Hypothalamus (tissue), 51 donors: ENCODE data around the gene TBXT.
A peak's percentile ranks its signal among the peaks of the same experiment; 100 is the strongest.
"Not testable (repeated sequence)": the region's sequence is repeated elsewhere in the genome, so short reads cannot be mapped to it uniquely, and the experiment has no call there.

ENCODE experiments used
- DNase-seq, 51 donors: peaks; one replicate each; lab custom pipeline; 2025; lab: John Stamatoyannopoulos, UW

TBXT gene, protein sequence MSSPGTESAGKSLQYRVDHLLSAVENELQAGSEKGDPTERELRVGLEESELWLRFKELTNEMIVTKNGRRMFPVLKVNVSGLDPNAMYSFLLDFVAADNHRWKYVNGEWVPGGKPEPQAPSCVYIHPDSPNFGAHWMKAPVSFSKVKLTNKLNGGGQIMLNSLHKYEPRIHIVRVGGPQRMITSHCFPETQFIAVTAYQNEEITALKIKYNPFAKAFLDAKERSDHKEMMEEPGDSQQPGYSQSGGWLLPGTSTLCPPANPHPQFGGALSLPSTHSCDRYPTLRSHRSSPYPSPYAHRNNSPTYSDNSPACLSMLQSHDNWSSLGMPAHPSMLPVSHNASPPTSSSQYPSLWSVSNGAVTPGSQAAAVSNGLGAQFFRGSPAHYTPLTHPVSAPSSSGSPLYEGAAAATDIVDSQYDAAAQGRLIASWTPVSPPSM

DNA sequence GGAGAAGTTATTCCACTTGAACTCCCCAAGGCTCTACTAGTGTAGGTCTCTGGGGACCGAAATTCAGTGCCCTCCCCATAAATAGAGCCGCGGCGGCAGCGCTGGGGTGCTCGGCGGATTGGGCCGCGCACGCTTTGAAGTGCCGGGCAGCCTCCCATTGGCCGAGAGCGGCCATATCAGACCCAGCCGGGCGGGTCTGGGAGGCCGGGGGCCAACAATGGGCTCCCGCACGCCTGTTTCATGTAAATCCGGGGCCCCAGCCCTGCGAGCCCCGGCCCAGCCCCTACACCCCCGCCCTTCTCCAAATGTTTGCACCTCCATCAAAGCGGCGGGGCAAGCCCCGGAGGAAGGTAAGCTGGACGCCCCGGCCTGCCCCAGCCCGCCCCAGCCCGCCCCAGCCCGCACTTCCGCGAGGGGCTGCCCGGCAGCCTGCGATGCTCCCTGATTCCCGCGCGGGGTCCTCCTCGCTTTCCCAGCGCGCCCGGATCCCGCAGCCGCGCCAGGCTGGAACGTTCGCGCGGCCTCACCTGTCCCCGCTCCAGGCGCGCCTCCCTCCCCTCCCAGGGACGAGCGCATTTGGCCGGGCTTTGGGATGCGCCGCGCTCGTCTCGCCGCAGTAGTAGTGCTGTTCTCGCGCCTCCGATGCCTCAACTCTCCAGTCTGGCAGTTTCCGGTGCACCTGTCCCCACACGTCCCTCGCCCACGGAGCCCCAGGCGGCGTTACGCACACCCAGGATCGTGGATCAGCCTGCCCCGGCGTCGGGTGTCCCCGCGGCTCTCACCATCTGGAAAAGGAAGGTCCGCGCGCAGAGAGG is at the start of gene TBXT:
Gene TBXT, minus strand, starts transcription at position 51 of the 815 bp plus-strand sequence. CDS start 260 bp downstream, outside the sequence.
- no peak for DNase-seq

DNA sequence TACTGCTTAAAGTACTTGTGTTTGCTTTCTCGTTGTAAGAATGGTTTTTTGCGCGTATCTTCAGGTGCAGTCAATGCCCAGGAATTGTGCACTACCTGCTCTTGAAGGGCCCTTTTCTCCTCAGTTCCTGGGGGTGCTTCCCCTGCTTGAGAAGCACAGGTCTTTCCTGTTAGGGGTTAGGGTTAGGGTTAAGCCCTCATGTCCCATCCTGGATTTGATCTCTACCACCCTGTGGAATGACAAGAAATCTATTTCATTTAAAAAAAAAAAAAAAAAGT is 39.6 kb upstream of the TBXT start:
- no peak for DNase-seq

DNA sequence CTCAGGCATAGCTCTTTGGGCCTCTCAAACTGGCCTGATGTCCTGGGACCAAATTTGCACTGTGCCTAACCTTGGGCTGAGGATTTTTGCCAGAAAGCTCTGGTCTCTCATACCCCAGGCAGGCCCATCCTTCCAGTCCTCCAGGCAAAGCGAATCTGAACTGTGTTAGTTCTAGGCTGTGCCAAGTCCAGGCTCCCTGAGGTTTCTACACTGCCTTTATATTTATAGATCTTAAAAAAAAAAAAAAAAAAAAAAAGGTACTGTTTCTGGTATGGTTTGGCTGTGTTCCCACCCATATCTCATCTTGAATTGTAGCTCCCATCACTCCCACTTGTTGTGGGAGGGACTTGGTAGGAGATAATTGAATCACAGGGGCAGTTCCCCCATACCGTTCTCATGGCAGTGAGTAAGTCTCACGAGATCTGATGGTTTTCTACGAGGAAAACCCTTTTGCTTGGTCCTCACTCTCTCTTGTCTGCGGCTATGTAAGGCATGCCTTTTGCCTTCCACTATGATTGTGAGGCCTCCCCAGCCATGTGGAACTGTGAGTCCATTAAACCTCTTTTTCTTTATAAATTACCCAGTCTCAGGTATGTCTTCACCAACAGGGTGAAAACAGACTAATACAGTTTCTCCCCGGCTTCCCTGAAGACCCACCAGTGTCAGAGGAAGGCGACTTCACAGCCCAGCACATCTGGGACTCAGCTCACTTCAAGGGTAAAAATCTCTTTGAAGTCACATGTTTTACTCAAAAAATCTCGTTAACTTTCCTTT is 39.0 kb upstream of the TBXT start:
- no peak for DNase-seq

DNA sequence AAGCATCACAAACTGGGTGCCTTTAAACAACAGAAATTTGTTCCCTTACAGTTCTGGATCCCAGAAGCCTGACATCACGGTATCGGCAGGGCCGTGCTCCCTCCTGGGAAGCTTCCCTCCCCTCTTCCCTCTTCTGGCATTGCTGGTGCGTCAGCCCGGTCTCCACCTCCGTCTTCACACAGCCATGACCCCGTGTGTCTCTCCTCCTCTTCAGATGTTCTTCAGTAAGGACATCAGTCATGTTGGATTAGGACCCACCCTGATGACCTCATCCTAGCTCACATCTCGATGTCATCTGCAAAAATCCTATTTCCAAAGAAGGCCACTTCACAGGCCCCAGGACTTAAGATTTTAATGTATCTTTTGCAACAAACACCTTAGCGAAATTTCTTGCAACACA is 38.4 kb upstream of the TBXT start:
- DNase-seq, result no peak

DNA sequence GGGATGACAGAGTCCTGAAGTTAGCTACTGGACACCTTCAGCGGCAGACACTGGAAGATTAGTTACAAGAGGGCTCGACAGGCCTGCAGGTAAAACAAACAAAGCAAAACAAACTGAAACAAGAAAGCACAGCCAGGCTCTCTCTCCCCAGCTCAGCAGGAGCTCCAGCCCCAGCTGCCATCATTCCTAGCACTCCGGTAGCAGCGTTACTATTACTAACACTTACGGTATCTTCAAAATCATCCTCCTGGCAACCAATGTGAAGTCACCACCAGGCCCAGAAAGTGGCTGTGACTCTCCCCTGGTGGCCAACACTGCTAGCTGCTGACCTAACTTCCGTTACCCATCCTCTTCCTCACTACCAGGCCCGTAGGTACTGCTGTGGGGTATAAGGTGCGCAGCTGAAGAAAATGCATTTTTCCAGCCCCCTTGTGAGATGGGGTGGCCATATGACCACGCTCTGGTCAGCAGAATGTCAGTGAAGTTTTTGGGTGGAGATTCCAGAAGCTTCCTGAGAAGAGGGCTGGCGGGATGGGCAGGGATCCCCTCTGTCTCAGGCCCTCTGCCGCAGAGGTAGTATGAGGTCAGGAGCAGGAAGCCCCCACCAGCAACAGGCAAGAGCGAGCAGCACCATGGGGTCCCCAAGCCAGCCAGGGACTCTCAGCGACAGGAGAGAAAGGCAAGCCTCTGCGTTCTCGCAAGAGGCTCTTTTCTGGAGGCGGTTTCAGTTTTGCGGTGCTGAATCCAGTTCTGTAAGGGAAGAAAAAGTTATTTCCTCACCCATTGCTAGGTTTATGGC is 37.4 kb upstream of the TBXT start:
- no peak for DNase-seq

DNA sequence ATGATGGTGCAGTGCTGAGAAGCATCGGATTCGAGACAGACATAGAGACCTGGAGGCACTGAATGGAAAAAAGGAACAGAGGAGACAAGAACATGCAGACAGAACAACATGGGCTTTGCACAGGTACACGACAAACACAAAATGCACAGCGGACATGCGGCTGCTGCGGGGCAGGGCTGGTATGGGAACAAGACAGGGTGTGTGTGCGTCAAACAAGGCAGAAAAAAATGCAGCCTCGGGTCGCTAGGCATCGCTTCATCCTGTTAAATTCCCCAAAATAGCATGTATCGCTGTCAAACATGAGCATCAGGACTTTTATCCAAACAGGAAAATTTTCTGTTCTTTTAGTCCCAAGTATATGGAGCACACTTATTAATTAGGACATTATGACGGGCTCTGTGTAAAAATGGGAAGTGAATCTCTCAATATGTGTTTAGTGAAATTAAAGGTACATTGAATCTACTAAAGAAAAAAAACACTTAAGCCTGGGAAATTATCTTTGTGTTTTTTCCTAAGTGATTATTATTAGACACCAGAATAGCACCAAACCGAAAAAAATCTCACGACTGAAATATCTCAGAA is 36.1 kb upstream of the TBXT start:
- no peak for DNase-seq

DNA sequence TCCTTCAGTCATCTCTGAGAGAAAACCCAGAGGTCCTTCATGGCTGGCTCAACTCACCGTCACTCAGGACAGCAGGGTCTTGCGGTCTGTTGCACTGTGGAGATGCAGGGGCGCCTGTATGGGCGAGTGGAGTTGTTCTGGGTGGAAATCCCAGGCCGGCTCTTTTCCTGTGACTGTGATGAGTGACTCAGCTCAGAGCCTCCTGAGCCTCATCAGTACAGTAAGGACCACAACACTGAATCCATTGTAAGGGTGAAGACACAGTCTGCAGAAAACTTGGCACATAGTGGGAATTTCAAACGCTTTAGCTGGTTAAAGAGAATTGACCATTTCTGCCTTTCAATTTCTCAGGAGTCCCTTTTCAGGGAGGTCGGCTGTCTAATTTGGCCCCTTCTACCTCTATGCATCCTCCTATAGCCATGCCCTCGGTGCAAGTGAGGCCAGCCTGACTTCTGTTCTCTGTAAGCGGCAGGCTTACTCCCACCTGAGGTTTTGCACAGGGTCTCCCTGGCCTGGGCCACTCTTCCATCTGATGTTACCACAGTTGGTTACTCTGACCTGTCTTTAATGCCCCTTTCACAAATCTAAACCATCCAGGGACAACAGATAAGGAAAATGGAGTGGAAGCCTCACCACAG is 35.5 kb upstream of the TBXT start:
- DNase-seq, result peak in 2 of 51 donors; percentile 4 to 6

DNA sequence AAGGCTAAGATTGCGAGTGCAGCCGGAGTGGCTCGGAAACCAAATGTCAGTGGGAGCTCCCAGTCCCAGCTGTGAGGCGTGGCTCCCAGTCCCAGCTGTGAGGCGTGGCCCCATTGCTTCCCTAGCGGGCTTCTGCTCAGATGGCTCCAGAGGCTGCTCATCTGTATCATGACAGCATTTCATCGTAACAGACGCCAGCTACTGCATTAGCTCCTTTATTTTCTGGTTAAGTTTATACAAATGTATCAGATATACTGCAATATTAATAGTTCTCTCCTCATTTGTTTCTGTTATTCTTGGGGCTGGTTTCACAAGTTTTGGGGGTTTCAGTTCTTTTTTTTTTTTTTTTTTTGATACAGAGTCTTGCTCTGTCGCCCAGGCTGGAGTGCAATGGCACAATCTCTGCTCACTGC is 34.7 kb upstream of the TBXT start:
- peak in 12 of 51 donors; percentile 3 to 49 (median 9) for DNase-seq

DNA sequence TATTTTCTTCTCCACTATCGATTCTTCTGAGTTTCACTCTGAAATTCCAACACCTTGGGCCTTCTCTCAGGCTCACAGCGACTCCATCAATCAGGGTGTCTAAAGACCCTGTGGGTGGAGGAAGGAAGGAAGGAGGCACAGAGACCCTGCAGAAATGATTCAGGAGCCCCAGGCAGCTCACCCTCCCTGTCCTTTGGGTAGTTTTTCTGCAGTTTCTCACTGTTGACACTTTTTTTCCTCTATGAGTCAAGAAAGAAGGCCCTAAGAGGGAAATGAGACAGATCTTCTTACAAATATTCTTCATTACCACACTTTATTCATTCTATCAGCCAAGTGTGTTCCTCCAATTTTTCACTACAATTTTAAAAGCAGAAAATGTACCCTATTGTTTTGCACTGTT is 34.2 kb upstream of the TBXT start:
- no peak for DNase-seq

DNA sequence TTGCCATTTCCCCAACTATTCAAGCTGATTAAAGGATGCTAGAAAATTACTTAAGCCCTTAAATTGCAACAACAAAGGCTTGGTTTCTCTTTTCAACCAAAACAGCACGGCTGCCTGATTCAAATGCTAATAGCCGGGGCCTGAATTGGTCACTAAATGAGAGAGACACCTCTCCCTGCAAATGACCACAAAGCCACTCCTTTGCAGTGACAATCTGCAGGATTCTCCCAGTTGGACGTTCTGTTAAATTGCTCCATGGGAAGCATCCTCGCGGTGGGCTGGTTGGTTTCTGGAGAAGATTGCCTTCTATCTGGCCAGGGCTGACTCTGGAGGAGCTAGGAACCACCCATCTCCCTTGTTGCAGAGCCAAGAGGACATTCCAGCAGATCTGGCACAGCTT is 29.7 kb upstream of the TBXT start:
- DNase-seq, result no peak

DNA sequence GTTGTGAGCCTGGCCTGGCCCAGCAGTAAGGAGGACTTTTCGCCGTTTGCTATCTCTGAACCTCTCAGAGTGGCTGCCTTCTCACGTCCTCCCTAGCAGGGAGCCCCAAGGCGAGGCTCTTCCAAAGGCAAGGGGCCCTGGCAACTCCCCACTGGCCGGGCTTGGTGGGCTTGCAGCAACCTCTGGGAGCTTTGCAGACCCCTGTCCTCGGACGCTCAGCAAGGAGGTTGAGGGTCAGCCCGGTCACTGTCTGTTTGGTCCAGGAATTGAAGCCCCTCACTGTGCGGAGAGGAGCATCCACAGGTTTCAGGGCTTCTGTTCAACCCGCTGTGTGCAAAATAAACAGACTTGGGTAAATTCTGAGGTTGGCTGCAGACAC is 28.2 kb upstream of the TBXT start:
- DNase-seq, result no peak

DNA sequence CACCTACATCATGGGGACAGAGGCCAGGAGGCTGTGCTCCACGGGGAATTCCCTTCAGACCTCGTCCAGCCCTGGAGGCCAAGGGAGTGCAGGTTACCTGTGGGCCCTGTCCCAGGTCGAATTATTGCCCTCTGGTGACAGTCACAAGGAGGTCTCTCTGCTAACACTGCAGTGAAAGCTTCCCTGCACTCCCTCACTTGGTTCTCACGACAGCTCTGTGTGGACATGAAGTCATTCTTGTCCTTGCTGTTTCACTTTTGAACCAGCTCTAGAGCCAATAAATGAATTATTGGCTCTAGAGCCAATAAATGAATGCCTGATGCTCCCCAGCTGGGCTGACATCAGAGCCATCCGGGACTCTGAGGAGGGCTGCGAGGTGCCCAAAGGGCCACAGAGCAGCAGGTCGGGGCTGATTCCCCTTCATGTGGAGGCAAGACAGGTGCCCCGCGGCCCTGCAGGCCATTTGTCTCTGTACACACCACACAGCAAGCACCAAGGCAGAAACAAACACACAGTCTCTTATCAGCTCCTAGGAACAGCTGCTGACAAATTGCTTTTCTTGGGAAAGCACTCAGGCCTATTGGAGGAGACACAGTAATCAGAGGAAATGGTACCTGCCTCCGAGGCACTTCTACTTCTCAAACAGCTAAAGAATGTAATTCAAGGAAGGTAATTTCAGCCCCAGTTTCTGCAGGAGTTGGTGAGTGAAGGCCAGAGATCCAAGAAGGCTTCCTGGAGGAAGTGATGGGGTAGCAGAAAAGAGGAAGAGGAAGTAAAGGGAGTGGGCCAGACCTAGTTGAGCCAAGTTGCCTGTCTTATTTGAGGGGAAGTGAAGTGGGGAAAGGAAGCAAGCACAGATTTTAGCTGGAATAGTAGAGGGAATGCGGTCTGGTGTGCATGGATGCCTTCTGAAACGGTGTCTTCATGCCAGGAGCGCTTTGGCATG is 27.5 kb upstream of the TBXT start:
- DNase-seq, result no peak

DNA sequence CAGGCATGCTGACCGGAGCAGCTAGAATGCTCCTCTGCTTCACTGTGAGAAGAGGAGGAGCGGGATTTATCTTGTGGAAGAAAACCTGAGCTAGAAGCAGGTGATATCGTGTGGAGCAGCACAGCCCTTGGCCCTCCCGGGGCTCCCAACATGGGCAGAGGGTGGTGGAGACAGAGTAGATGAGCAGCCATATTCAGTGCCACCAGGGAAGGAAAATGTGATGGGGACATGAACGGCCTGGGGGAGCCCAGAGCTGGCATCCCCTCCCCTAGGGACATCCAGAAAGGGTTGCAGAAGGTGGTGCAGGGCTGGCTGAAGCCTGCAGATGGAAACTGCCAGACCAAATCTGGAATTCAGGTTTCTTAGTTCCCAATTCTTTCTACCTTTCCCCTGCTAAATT is 24.9 kb upstream of the TBXT start:
- no peak for DNase-seq

DNA sequence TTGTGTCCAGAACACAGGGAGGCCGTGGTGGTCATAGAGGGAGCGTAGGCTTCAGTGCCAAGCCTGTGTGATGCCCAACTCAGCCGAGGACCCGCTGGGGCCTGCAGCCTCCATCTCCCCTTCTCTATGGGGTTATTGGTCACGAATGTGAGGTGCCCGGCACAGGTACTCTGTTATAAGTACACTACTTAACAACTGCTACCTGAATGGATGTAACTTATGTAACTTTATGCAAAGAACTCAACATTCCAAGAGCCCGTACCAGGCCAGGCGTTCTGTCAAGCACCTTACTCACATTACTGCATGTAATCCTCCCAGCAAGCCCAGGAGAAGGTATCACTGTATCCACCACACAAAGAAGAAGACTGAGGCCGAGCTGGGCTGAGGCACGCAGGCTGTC is 24.5 kb upstream of the TBXT start:
- DNase-seq, result no peak

DNA sequence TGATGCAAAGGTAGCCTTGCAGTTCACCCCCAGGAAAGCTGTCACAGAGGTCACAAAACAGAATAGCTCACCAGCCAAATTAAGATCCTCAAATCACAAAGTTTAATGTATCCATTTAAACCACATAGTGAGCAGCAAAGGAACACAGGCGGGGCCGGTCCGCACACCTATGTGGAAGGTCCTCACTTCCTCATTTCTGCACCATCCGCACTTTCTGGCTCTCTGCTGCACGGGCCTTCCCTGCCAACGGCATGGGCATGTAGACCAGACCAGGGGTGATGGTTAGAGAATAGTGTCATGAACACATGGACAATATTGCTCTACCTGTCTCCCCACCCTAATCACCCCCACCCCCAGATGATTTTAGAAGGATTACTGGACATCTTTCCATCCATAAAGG is 12.1 kb upstream of the TBXT start:
- DNase-seq, result no peak

DNA sequence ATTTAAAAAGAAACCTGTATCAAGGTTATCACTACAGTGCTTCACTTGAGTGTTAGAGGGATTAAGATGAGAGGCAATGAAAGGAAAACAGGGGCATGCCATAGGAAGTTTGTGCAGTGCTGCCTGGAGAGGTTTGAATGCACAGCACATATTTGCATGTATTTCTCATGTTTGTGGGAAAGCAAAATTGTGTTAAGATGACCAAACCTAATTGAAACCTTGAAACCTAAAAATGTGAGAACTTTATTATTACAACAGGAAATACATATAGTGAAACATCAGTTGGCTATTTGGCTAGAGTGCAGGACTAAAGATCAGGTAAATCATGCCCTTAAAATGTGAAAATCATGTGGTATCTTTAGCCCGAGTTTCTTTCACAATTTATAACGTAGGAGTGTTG is 8.5 kb upstream of the TBXT start:
- no peak for DNase-seq

DNA sequence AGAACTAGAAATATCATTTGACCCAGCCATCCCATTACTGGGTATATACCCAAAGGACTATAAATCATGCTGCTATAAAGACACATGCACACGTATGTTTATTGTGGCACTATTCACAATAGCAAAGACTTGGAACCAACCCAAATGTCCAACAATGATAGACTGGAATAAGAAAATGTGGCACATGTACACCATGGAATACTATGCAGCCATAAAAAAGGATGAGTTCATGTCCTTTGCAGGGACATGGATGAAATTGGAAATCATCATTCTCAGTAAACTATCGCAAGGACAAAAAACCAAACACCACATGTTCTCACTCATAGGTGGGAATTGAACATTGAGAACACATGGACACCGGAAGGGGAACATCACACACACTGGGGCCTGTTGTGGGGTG is 7.4 kb upstream of the TBXT start:
- DNase-seq, result not testable (repeated sequence)

DNA sequence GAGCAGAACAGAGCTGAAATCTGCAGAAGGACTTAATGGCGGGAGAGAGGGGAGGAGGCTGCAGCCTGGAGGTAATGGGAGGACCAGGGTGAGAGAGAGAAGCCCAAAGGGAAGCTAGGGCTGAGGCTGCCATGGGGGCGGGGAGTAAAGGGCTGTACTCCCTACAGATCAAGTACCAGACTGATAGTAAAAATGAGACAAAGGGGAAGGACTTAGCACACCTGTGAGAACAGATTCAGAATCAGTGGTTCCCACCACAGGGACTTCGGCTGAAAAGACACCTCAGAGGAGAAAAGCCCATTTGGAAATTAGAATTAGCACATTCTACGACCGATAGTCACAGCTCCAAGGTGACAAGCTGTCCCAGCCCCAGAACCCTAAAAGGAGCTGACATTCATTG is 6.4 kb upstream of the TBXT start:
- no peak for DNase-seq
